ENCODE measurements around the gene ABHD2. TPM values are rescaled to one million over a fixed set of nuclear protein-coding genes. Genes with fewer than 3 reads are reported as not detected.

The ABHD2 gene
- total RNA-seq, 4 donors from 2014 or later = 53.3 to 110 (median 68.6) TPM

GRCh38 chr15:89051875-89052274 lies 36.4 kb upstream of the ABHD2 start:
- ATAC-seq (ENCODE audit: low FRiP score) (peak; percentile 80), DNase-seq (ENCODE audit: low spot score) (no peak)
- TF ChIP-seq CTCF (IDR thresholded peaks at IDR 0.05) = no peak

- DNase-seq (ENCODE audit: low spot score) = no peak
- no peak for ATAC-seq (ENCODE audit: low FRiP score)
- no peak for TF ChIP-seq CTCF (IDR thresholded peaks at IDR 0.05)
These were observed 35.8 kb upstream of the ABHD2 start for GRCh38 chr15:89052474-89052873.

GRCh38 chr15:89054873-89055272 lies 33.4 kb upstream of the ABHD2 start:
- DNase-seq (ENCODE audit: low spot score) = no peak
- no peak for TF ChIP-seq CTCF (IDR thresholded peaks at IDR 0.05)
- no peak for ATAC-seq (ENCODE audit: low FRiP score)

- ATAC-seq (ENCODE audit: low FRiP score) = peak; percentile 94
- peak in 2 of 3 donors; percentile 94 to 98 for TF ChIP-seq CTCF (IDR thresholded peaks at IDR 0.05)
- peak; percentile 90 for DNase-seq (ENCODE audit: low spot score)
These were observed 30.6 kb upstream of the ABHD2 start for GRCh38 chr15:89057506-89058133.

- no peak for TF ChIP-seq CTCF (IDR thresholded peaks at IDR 0.05)
- ATAC-seq (ENCODE audit: low FRiP score) (no peak), DNase-seq (ENCODE audit: low spot score) (no peak)
These were observed 29.9 kb upstream of the ABHD2 start for GRCh38 chr15:89058376-89058775.

GRCh38 chr15:89058876-89059405 lies 29.3 kb upstream of the ABHD2 start:
- no peak for TF ChIP-seq CTCF (IDR thresholded peaks at IDR 0.05)
- no peak for ATAC-seq (ENCODE audit: low FRiP score)
- no peak for DNase-seq (ENCODE audit: low spot score)

GRCh38 chr15:89066280-89066679 lies 22.0 kb upstream of the ABHD2 start:
- DNase-seq (ENCODE audit: low spot score) (no peak), ATAC-seq (ENCODE audit: low FRiP score) (no peak)
- TF ChIP-seq CTCF (IDR thresholded peaks at IDR 0.05) = no peak

Data from omental fat pad (tissue), 4 donors.